GM04504 (cell line): ENCODE data around the gene PGM2.

Experiments used
- DNase-seq: peaks from one replicate; pipeline ENCODE4 v3.0.0-alpha.2; 2012; ENCODE audit warnings: low read depth

PGM2 gene

DNA sequence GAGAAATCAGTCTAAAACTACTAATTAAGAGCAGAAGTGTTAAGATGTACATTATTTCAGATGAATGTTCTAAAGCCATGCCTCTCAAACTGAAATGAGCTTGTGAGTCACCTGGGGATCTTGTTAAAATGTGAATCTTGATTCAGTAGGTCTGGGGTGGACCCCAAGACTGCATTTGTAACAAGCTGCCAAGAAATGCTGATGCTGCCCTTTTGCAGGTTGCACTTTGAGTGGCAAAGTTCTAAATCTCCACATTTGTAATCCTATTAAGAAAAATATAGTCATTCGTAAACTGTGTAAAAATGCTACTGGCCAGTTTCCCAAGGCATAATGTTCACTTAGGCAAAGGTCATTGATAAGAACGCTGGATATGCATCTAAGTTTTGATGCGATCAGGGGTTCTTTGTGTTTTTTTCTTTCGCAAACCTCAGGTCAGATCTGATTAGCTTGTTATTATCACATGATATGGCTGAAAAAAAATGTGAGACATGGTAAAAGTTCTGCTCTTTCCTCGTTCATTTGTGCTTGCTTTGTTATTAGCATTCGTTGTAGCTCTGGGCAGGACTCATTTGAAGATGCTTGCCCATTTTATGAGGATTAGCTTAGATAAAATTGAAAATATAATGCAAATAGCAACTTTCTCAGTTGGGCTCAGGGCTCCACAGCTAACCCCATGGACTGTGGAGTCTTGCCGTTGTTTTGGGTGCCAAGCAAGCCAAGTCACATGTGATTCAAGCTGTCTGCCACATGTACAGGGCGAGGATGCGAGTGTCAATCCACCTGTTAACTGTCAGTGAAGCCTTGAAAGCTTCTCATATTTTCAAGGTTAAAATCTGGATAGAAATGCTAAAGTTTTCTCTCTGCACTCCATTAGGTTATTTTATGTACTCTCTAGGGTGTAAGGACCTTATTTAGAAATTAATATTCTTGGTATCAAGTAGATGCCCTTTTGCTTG lies 76.5 kb downstream of the PGM2 start:
- DNase-seq: no peak

DNA sequence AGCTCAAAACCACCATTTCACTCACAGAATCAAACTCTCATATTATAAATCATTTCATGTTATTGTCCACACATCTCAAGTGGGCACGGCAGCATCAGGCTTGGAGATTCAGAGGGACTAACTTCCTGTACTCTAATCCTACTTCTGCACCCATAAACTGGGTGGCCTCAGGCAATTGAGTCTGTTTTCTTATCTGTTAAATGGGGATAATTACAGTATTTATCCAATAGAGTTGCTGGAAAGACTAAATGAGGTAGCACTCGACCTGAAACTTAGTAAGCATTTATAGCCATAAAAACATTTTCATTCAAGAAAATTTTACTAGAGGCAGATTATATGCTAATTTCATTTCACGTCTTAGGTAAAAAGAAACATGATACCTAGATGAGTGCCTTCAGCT lies 77.4 kb downstream of the PGM2 start:
- DNase-seq: no peak

DNA sequence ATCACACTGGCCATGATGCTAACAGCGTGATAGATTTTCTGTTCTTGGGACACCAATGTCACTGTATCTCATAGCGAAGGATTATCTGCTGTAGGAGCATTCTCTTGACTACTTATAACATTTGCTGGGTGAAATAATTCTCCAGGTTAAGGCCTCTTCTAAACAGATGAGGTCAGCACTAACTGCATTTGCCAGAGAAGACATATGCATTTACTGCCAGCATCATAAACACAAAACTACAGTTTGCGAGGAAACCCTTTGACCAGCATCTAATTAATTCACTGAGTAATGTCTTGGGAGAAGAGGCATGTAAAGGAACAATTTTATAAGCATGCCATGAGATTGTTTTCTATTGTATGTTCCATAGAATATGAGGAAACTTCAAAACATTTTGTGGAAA lies 78.3 kb downstream of the PGM2 start:
- DNase-seq: no peak

DNA sequence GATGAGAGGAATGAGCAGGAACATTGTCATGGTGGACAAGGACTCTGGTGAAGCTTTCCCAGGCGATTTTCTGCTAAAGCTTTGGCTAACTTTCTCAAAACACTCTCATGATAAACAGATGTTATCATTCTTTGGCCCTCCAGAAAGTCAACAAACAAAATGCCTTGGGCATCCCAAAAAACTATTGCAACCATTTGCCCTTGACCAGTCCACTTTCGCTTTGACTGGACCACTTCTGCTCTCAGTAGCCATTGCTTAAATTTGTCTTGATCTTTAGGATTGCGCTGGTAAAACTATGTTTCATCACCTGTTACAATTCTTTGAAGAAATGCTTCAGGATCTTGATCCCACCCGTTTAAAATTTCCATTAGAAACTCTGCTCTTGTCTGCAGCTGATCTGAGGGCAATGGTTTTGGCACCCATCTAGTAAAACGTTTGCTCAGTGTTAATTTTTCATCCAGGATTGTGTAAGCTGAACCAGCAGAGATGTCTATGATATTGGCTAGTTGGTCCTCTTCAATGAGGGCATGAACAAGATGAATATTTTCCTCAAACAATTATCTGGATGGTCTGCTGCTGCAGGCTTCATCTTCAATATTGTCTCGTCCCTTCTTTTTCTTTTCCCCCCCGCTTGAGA lies 79.2 kb downstream of the PGM2 start:
- no peak for DNase-seq

DNA sequence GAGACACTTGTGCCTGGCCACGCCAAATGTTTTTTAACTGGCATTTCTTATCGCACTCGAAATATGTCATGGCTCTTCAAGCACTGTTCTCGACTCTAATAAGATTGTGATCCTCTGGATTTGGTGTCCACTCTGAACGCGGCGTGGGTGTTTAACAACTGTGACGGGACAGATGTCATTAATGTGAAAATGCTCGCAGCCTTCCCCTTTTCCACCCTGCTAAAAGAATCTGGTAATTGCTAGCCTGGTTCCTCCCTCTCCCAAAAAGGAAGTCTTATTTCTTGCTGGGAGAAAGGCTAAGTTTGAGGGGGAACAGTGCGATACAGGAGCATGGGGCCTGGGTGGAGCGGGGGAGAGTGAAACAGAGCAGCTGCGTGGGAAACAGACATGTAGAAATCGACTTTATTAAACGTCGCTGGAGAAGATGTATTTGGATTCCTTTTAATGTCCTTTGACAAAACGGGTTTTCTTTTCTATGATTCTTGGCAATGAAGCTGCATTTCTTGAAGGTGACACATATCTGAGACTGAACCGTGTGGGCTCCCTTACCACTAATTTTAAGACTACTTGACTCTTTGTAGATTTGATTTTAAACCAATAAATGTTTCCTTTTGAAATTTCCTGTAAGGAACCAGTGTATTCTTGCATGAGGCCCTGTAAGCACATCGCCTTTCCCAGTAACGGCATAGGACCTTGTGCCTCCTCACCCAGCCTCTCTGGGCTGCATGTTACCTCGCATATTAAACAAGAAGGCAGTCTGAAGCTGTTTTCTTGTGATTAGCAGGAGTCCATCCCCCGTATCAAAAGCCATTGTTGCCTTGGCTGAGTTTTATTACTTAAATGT lies 82.2 kb downstream of the PGM2 start:
- no peak for DNase-seq

DNA sequence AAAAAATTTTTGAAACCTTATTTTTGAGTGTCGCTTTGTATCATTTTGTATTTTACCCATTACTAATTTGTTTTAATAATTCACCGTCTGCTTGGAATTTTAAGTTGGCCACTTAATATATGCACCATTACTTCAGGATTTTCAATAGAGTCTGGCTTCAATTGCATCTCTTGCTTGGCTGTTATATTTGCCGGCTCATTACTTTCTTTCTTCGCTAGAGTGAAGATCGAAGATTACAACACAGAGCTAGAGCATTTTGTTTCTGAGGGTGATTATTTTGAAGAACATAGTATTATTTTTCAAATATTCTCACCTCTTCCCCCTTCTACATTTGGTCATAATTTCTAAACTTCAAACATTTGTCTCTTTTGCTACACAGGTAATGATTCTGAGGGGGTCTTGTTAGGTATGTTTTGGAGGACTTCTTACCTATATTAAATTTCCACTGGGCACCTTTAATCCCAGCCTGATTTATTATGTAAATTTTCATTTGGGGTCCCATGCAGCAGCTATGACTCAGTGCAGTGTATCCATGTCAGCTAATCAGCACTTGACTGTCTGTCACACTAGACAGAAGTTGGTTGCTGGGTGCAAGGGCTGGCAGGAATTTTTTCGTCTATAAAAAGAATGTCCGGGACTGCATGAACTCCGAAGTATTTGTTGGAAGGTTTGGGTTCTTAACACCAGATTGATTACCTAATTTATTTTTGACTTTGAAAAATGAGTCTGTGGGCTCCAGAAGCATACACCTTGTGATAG lies 83.0 kb downstream of the PGM2 start:
- DNase-seq: no peak

DNA sequence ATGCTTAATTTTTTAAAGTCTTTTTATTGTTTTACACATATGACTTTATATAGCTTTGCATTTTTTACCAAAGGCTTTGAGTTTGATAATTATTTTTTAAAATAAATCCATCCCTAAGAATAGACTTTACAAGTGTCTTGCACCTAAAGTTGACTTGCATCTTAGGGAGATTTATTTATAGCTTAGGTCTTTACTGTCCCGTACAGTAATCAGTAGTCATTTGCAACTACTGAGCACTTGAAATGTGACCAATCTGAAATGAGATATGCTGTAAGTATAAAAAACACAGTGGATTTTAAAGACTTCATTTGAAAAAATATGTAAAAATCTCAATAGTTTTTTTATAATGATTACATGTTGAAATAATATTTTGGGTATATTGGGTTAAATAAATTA lies 83.6 kb downstream of the PGM2 start:
- no peak for DNase-seq
